ENCODE results near the gene FBXW8. TPM values are rescaled to one million over a fixed set of nuclear protein-coding genes. Genes with fewer than 3 reads are reported as not detected.

The FBXW8 gene
- total RNA-seq, 1 experiment from 2014 or later, result 24.2 TPM

GRCh38 chr12:117036046-117036445, 125.3 kb downstream of the FBXW8 start:
- no peak for DNase-seq (ENCODE audit: unreplicated experiment)
- Mint-ChIP-seq H3K4me3 (ENCODE audit: unreplicated experiment) (no peak overlapping the region), H3K27me3 (ENCODE audit: insufficient read depth, unreplicated experiment) (no peaks in the 10 kb centered on the region), H3K36me3 (ENCODE audit: insufficient read depth, unreplicated experiment) (peaks cover 8% of the 10 kb centered on the region), H3K4me1 (ENCODE audit: insufficient read depth, unreplicated experiment) (no peaks in the 10 kb centered on the region), H3K9me3 (ENCODE audit: unreplicated experiment) (no peaks in the 10 kb centered on the region), H3K27ac (ENCODE audit: low read depth, unreplicated experiment) (no peak overlapping the region)
- ChIA-PET POLR2A (interaction anchor here (0.6 kb wide), 1 partner anchor 8 kb away, joined by 3 read pairs; no protein-coding TSS in a partner anchor), CTCF (interaction anchor here (0.9 kb wide), 1 partner anchor 11 kb away, joined by 7 read pairs; no protein-coding TSS in a partner anchor)
- BruUV-seq (replicated peaks), result no TSS peak
- intact Hi-C loops (cut with micrococcal nuclease), result no loop called here
- no peak for TF ChIP-seq CTCF (IDR thresholded peaks at IDR 0.05; ENCODE audit: unreplicated experiment)

- no peak for DNase-seq (ENCODE audit: unreplicated experiment)
- ChIA-PET CTCF (interaction anchor here (0.5 to 2.1 kb wide), 3 partner anchors 10 to 118 kb away, joined by 3 to 7 read pairs (median 4); no protein-coding TSS in a partner anchor), POLR2A (no interaction called here)
- no peaks in the 10 kb centered on the region for H3K9me3 Mint-ChIP-seq (ENCODE audit: unreplicated experiment)
- BruUV-seq (replicated peaks), result no TSS peak
- TF ChIP-seq CTCF (IDR thresholded peaks at IDR 0.05; ENCODE audit: unreplicated experiment), result no peak
- intact Hi-C loops (cut with micrococcal nuclease), result no loop called here
- peaks cover 4% of the 10 kb centered on the region for H3K36me3 Mint-ChIP-seq (ENCODE audit: insufficient read depth, unreplicated experiment)
- no peak overlapping the region for H3K27ac Mint-ChIP-seq (ENCODE audit: low read depth, unreplicated experiment)
- H3K4me1 Mint-ChIP-seq (ENCODE audit: insufficient read depth, unreplicated experiment), result no peaks in the 10 kb centered on the region
- H3K4me3 Mint-ChIP-seq (ENCODE audit: unreplicated experiment), result no peak overlapping the region
- H3K27me3 Mint-ChIP-seq (ENCODE audit: insufficient read depth, unreplicated experiment), result no peaks in the 10 kb centered on the region
Measured at GRCh38 chr12:117036547-117036946, 125.8 kb downstream of the FBXW8 start.

GRCh38 chr12:117037289-117038022, 126.7 kb downstream of the FBXW8 start:
- intact Hi-C loops (cut with micrococcal nuclease), result no loop called here
- no TSS peak for BruUV-seq (replicated peaks)
- Mint-ChIP-seq H3K4me1 (ENCODE audit: insufficient read depth, unreplicated experiment) (no peaks in the 10 kb centered on the region), H3K36me3 (ENCODE audit: insufficient read depth, unreplicated experiment) (no peaks in the 10 kb centered on the region), H3K27me3 (ENCODE audit: insufficient read depth, unreplicated experiment) (no peaks in the 10 kb centered on the region), H3K4me3 (ENCODE audit: unreplicated experiment) (no peak overlapping the region), H3K9me3 (ENCODE audit: unreplicated experiment) (no peaks in the 10 kb centered on the region), H3K27ac (ENCODE audit: low read depth, unreplicated experiment) (no peak overlapping the region)
- POLR2A ChIA-PET, result no interaction called here
- no peak for DNase-seq (ENCODE audit: unreplicated experiment)
- CTCF ChIA-PET, result interaction anchor here (0.7 to 2.1 kb wide), 2 partner anchors 11 to 82 kb away, joined by 4 to 7 read pairs; no protein-coding TSS in a partner anchor
- TF ChIP-seq CTCF (IDR thresholded peaks at IDR 0.05; ENCODE audit: unreplicated experiment), result no peak

GRCh38 chr12:117038023-117038680, 127.4 kb downstream of the FBXW8 start:
- Mint-ChIP-seq H3K4me3 (ENCODE audit: unreplicated experiment) (no peak overlapping the region), H3K27me3 (ENCODE audit: insufficient read depth, unreplicated experiment) (no peaks in the 10 kb centered on the region), H3K36me3 (ENCODE audit: insufficient read depth, unreplicated experiment) (no peaks in the 10 kb centered on the region), H3K4me1 (ENCODE audit: insufficient read depth, unreplicated experiment) (no peaks in the 10 kb centered on the region), H3K9me3 (ENCODE audit: unreplicated experiment) (no peaks in the 10 kb centered on the region), H3K27ac (ENCODE audit: low read depth, unreplicated experiment) (no peak overlapping the region)
- no peak for DNase-seq (ENCODE audit: unreplicated experiment)
- no peak for TF ChIP-seq CTCF (IDR thresholded peaks at IDR 0.05; ENCODE audit: unreplicated experiment)
- intact Hi-C loops (cut with micrococcal nuclease), result no loop called here
- no TSS peak for BruUV-seq (replicated peaks)
- ChIA-PET CTCF (interaction anchor here (2.1 kb wide), 1 partner anchor 12 kb away, joined by 7 read pairs; no protein-coding TSS in a partner anchor), POLR2A (no interaction called here)

Measured in MCF 10A (cell line).